Mucosa of gallbladder (tissue), 1 donor: ENCODE data around the gene PALLD. TPM values are rescaled to one million over a fixed set of nuclear protein-coding genes. Genes with fewer than 3 reads are reported as not detected.
A peak's percentile ranks its signal among the peaks of the same experiment; 100 is the strongest.
"Not testable (repeated sequence)": the region's sequence is repeated elsewhere in the genome, so short reads cannot be mapped to it uniquely, and the experiment has no call there.

Source experiments
- DNase-seq: peaks from one replicate; pipeline ENCODE4 v3.0.0-alpha.2; 2020; ENCODE audit warnings: low spot score
- total RNA-seq: library from RNA; stranded (reverse); gene quantifications from one replicate; pipeline ENCODE4 v1.2.1, GENCODE V29; 2021
- donor health status: DM: no; HTN: no; CAD: no.

PALLD gene
- total RNA-seq, 1 donor from 2014 or later = 250 TPM

GRCh38 chr4:168491563-168491962 is 5.3 kb upstream of the PALLD start:
- DNase-seq = no peak

- no peak for DNase-seq
Observed at GRCh38 chr4:168498251-168498650, 1.4 kb downstream of the PALLD start.

- DNase-seq = no peak
Observed at GRCh38 chr4:168499241-168499640, 2.4 kb downstream of the PALLD start.

- peak; percentile 18 for DNase-seq
Observed at GRCh38 chr4:168501407-168501806, 4.6 kb downstream of the PALLD start.

- DNase-seq = no peak
Observed at GRCh38 chr4:168502861-168503260, 6.0 kb downstream of the PALLD start.

GRCh38 chr4:168503652-168504362 is 7.0 kb downstream of the PALLD start:
- no peak for DNase-seq

DNA sequence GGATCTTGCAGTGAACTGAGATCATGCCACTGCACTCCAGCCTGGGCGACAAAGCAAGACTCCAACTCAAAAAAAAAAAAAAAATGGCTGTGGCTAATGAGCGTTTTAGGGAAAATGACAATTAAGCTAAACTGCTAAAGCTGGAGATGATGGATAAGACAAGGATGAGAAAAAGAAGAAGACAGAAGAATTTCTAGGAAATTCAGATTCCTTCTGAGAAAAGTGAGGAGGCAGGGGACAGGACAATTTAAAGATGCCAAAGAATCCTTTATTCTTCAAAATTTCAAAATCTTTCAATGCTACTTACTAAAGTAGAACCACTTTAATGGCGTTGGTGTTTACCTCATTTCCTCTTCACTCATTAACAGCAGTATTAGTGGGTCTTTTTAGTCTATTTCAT is 7.7 kb downstream of the PALLD start:
- DNase-seq = no peak

DNA sequence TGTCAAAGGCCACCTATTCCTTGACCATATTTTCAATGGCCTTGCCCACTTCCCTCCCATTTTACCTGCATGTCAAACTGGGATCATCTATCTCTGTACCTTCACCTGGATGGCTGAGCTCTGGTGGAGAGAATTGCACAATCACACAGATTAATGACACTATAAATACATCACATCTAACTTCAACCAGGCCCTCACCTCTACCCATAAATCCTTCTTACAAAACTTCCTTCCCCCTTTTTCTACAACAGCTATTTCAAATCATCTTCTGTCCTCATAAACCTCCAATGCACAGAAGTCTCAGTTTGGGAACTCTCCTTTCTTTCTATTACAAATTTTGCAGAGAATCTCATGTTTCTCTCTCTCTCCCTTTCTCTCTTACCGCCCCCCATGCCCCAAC is 9.2 kb downstream of the PALLD start:
- DNase-seq = no peak

GRCh38 chr4:168507178-168507815 is 10.4 kb downstream of the PALLD start:
- DNase-seq = peak; percentile 58

DNA sequence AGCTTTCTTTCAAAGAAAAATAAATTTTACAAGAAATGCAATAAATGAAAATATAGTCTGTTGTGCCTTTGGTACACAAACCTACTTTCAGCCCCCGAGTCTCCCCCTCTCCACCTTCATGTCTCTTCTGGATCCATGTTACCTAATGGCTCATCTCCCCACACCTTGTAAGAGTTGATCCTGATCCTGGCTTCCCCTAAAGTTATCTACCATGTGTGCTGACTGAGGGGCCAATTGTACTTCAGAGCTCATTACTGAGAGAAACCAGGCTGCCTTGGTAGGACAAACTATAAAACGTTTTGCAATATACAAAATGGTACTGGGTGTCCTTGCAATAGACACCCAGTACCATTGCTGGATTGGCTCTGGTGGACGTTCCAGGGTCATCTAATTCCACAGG is 11.8 kb downstream of the PALLD start:
- no peak for DNase-seq

DNA sequence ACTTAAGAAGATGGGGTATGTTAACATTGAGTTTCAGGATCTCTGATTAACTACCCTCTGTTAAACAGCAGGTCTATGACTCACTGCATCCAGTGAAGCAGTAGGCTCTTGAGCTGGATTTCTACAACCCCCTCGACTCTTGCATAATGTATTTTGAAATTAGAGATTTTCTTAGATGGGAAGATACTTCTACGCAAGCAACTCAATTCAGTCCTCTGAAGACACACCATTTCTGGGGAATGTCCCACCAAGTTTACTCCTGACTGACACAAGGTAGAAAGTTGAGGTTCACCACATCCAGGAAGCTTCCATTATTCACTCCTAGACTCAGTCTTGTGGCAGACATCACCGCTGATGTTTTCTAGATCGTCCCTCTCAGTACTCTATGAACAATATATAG is 12.9 kb downstream of the PALLD start:
- no peak for DNase-seq

DNA sequence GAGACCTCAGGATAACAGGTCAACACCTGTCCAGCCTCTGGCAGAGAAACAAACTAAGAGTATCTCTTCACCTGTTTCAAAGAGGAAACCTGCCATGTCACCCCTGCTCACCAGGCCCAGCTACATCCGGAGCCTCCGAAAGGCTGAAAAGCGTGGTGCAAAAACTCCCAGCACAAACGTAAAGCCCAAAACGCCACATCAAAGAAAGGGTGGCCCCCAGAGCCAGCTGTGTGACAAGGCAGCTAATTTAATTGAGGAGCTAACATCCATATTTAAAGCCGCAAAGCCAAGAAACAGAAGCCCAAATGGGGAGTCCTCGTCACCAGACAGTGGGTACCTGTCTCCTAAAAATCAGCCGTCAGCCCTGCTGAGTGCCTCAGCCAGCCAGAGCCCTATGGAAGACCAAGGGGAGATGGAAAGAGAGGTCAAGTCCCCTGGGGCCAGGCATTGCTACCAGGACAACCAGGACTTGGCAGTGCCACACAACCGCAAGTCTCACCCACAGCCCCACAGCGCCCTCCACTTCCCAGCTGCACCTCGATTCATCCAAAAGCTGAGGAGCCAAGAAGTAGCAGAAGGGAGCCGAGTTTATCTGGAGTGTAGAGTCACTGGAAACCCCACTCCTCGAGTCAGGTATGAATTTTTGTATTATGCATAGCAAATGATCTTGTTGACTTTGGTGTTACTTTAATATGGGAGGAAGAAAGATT is 15.1 kb downstream of the PALLD start:
- DNase-seq = no peak

DNA sequence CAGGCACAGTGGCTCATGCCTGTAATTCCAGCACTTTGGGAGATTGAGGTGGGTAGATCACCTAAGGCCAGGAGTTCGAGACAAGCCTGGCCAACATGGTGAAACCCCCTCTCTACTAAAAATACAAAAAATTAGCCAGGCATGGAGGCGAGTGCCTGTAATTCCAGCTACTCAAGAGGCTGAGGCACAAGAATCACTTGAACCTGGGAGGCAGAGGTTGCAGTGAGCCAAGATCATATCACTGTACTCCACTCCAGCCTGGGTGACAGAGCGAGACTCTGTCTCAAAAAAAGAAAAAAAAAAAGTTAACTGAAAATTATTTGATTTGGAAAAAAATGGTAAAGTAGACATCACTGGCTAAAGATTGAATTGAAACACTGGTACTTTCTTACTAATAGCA is 17.0 kb downstream of the PALLD start:
- not testable (repeated sequence) for DNase-seq

DNA sequence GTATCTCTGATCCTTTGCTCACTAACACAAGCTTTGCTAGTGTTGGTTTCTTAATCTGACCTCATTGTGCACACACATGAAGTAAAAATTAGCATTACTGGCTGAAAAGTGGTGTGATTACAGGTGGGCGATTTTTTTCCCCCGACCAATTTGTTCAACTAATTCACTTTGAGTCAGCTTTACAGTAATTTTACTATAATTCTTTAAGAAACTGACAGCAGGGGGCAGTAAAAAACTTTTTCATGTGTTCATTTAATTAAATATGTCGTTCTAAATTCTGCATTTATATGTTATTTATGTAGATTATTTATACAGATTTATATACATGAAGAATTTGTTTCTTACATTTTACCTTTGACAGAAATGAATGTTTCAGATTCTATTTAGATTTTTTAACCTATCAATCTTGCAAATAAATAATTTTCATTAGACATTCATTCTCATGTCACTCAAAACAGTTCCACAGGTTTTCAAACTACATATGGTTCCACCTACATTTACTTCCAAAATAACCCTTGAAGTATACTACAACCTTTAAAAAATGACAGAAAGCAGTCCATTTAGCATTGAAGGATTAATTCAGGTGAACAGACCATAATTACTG is 17.5 kb downstream of the PALLD start:
- DNase-seq = no peak

- peak; percentile 26 for DNase-seq
Observed at GRCh38 chr4:168515222-168516011, 18.6 kb downstream of the PALLD start.

- no peak for DNase-seq
Observed at GRCh38 chr4:168516841-168517240, 20.0 kb downstream of the PALLD start.

GRCh38 chr4:168519576-168519975 is 22.7 kb downstream of the PALLD start:
- DNase-seq = no peak

GRCh38 chr4:168521721-168522120 is 24.9 kb downstream of the PALLD start:
- DNase-seq = no peak

DNA sequence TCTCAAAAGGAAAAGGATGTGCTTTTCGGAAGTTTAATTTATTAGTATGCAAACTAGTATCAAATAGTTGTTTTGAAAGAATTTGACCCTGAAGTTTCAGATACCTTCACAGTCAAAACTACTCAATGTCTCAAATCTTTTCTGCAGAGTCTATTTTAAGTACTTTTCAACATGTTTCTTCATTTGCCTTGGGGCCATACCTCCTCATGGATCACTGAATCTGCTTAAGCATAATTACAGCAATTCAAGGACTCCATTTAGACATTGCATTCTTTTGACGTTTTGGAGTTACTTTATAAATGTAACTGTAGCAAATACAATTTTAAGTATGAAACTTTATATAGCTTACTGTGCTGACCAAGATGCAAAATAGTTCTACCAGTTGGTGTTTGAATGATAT is 25.5 kb downstream of the PALLD start:
- DNase-seq = no peak

DNA sequence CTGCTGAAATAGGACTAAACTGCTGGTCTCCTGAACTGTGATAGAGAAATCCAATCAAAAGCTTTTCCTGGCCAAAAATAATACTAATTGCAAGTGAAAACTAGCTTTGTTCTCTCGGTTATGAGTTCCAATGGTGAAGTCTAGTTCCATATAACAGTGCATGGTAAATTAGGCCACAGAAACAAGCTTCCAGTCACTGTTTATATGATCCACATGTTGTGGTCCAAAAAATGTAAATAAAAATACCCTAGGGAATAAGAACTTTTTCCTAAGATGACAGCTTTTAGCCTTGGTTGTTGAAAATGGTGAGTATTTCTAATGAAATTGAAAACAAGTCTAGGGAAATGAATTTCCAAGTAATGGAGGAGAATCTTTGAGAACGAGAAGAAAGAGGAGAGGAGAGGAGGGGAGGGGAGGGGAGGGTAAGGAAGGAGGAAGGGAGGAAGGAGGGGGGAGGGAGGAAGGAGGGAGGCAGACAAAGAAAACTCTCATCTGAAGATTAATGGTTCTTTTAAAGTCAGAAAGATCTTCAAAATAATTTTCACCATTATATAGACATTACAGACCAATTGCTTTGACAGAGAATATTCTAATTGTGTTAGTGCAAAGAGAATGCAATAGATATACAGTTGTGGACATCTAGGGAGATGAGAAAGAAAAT is 26.1 kb downstream of the PALLD start:
- DNase-seq = no peak

DNA sequence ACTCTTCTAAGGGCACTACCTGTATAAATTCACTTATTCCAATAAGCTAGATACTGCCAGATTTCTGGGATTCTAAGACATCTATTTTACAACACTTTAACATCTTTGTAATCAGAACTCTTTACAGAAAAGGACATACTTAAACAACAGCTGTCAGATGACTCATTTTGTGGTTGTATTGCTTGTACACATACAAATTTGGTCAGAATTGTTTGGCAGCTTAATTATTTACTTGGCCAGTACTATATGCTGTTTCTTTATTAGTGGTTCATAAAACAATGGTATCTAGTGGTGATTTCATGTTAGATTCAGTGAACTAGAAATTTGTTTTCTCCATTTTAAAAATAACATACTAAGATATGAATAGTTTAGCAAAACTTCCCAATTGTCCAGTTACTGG is 27.2 kb downstream of the PALLD start:
- no peak for DNase-seq
